Ovary (tissue), 3 donors: ENCODE data around the gene SLC39A11.

ENCODE experiments used
- CTCF ChIP-seq, 3 donors: fragments of 450-650 bp in 2 of 3; fragments of 200-600 bp in 1 of 3; IDR thresholded peaks; one replicate each; pipeline versions ENCODE4 v1.5.1 to v1.8.0; 2016 to 2022; ENCODE audit warnings: antibody characterized with exemption in 3 of 3, mild to moderate bottlenecking in 1 of 3
- POLR2A ChIP-seq: fragments of 450-650 bp; IDR thresholded peaks from one replicate; pipeline ENCODE4 v1.6.1; 2017; ENCODE audit warnings: antibody characterized with exemption, mild to moderate bottlenecking, moderate library complexity
- donor health status: DM: no; HTN: no; CAD: no.

- TF ChIP-seq CTCF (IDR thresholded peaks at IDR 0.05) (no peak), POLR2A (no peak)
Observed at GRCh38 chr17:72611172-72611571, 481.3 kb downstream of the SLC39A11 start.
